ENCODE measurements around the gene MFSD6.
"Not testable (repeated sequence)": the region's sequence is repeated elsewhere in the genome, so short reads cannot be mapped to it uniquely, and the experiment has no call there.

Gene MFSD6

DNA sequence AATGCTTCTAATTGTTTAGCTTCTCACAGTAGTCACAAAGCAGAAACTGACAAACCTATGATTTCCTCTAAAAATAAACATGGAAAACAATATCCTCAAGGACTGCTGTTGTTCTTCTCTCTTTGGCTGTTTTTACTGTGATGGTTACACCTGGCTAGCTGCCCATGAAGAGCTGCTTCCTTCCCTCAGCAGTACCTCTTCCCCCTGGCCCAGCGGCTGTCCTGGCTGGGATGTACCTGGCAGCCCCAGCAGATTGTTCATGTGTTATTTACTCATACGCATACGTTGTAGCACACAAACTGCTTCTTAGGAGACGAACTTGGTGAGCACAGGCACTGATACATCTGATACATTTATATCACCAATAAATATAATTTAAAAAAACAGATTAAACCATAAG lies 99.0 kb downstream of the MFSD6 start:
- WGBS, 2 experiments, result 88 to 100% methylated on average over 3 to 4 of the region's 4 CpGs
- H3K27ac ChIP-seq (ENCODE audit: insufficient read depth, low read depth, low read length, poor library complexity, severe bottlenecking), result no peak overlapping the region
- no peaks in the 10 kb centered on the region for H3K36me3 ChIP-seq (ENCODE audit: control insufficient read depth, insufficient read depth, low read length)
- no peak overlapping the region for H3K4me3 ChIP-seq (ENCODE audit: insufficient read depth, low read depth, low read length)
- H3K9me3 ChIP-seq (ENCODE audit: control insufficient read depth, low read length), result no peaks in the 10 kb centered on the region
- H3K4me1 ChIP-seq (ENCODE audit: control insufficient read depth, insufficient read depth, low read length), result no peaks in the 10 kb centered on the region
- H3K27me3 ChIP-seq (ENCODE audit: control insufficient read depth, insufficient read depth, low read length, poor library complexity, severe bottlenecking), result no peaks in the 10 kb centered on the region

DNA sequence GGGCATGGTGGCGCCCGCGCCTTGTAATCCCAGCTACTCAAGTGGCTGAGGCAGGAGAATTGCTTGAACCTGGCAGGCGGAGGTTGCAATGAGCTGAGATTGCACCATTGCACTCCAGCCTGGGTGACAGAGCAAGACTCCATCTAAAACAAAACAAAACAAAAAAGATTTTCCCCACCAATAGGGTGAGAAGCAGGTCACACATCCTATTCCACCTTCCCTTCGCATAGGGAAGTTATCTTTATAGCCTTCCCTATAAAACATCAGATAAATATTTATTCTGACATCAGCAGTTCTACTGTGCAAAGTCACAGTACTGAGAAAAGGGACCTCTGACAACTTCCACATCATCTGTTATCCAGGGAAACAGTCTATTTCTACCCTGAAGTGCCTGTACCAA lies 101.7 kb downstream of the MFSD6 start:
- WGBS, 2 experiments, result 91 to 92% methylated on average over 5 of the region's 5 CpGs
- H3K4me3 ChIP-seq (ENCODE audit: insufficient read depth, low read depth, low read length), result not testable (repeated sequence)

DNA sequence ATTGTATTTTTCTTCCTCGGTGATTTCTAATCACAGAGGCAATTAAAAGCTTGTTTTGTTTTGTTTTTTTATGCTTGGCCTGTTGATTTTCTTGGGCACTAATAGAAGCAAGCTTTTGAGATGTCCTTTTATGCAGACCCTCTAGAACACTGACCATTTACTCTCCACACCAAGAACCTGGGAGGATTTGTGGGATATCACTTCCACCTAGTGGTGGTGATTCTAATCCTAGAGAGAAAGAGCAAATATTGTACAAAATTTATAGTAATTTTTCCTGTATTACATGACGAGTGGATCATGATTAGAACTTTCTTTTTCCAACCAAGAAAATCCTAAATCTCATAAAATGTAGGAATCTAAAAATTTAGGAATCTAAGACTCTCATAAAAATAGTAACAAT lies 102.9 kb downstream of the MFSD6 start:
- WGBS, 2 experiments, result 100% methylated on average over 1 of the region's 2 CpGs

More for the DNA sequence above, 101.7 kb downstream of the MFSD6 start:
- not testable (repeated sequence) for H3K36me3 ChIP-seq (ENCODE audit: control insufficient read depth, insufficient read depth, low read length); H3K27ac ChIP-seq (ENCODE audit: insufficient read depth, low read depth, low read length, poor library complexity, severe bottlenecking); H3K9me3 ChIP-seq (ENCODE audit: control insufficient read depth, low read length); H3K4me1 ChIP-seq (ENCODE audit: control insufficient read depth, insufficient read depth, low read length); H3K27me3 ChIP-seq (ENCODE audit: control insufficient read depth, insufficient read depth, low read length, poor library complexity, severe bottlenecking)

GRCh38 chr2:190512539-190513095 lies 104.5 kb downstream of the MFSD6 start:
- Histone ChIP-seq H3K27me3 (ENCODE audit: control insufficient read depth, insufficient read depth, low read length, poor library complexity, severe bottlenecking) (no peaks in the 10 kb centered on the region), H3K4me1 (ENCODE audit: control insufficient read depth, insufficient read depth, low read length) (no peaks in the 10 kb centered on the region), H3K27ac (ENCODE audit: insufficient read depth, low read depth, low read length, poor library complexity, severe bottlenecking) (no peak overlapping the region), H3K4me3 (ENCODE audit: insufficient read depth, low read depth, low read length) (no peak overlapping the region), H3K9me3 (ENCODE audit: control insufficient read depth, low read length) (no peaks in the 10 kb centered on the region), H3K36me3 (ENCODE audit: control insufficient read depth, insufficient read depth, low read length) (no peaks in the 10 kb centered on the region)
- WGBS, 2 experiments, result 93 to 94% methylated on average over 5 of the region's 5 CpGs

More for the DNA sequence above, 102.9 kb downstream of the MFSD6 start:
- Histone ChIP-seq H3K36me3 (ENCODE audit: control insufficient read depth, insufficient read depth, low read length) (no peaks in the 10 kb centered on the region), H3K4me1 (ENCODE audit: control insufficient read depth, insufficient read depth, low read length) (no peaks in the 10 kb centered on the region), H3K27ac (ENCODE audit: insufficient read depth, low read depth, low read length, poor library complexity, severe bottlenecking) (no peak overlapping the region), H3K4me3 (ENCODE audit: insufficient read depth, low read depth, low read length) (no peak overlapping the region), H3K27me3 (ENCODE audit: control insufficient read depth, insufficient read depth, low read length, poor library complexity, severe bottlenecking) (no peaks in the 10 kb centered on the region), H3K9me3 (ENCODE audit: control insufficient read depth, low read length) (no peaks in the 10 kb centered on the region)

GRCh38 chr2:190513877-190514276 lies 105.7 kb downstream of the MFSD6 start:
- no peak overlapping the region for H3K4me3 ChIP-seq (ENCODE audit: insufficient read depth, low read depth, low read length)
- no peaks in the 10 kb centered on the region for H3K9me3 ChIP-seq (ENCODE audit: control insufficient read depth, low read length)
- H3K4me1 ChIP-seq (ENCODE audit: control insufficient read depth, insufficient read depth, low read length), result no peaks in the 10 kb centered on the region
- H3K27me3 ChIP-seq (ENCODE audit: control insufficient read depth, insufficient read depth, low read length, poor library complexity, severe bottlenecking), result no peaks in the 10 kb centered on the region
- no peaks in the 10 kb centered on the region for H3K36me3 ChIP-seq (ENCODE audit: control insufficient read depth, insufficient read depth, low read length)
- no peak overlapping the region for H3K27ac ChIP-seq (ENCODE audit: insufficient read depth, low read depth, low read length, poor library complexity, severe bottlenecking)
- WGBS, 2 experiments, result 100% methylated on average over 1 of the region's 2 CpGs

GRCh38 chr2:190514676-190515075 lies 106.5 kb downstream of the MFSD6 start:
- 100% methylated on average over 1 of the region's 1 CpG for WGBS, 2 experiments
- Histone ChIP-seq H3K9me3 (ENCODE audit: control insufficient read depth, low read length) (no peaks in the 10 kb centered on the region), H3K36me3 (ENCODE audit: control insufficient read depth, insufficient read depth, low read length) (no peaks in the 10 kb centered on the region), H3K27ac (ENCODE audit: insufficient read depth, low read depth, low read length, poor library complexity, severe bottlenecking) (no peak overlapping the region), H3K4me3 (ENCODE audit: insufficient read depth, low read depth, low read length) (no peak overlapping the region), H3K27me3 (ENCODE audit: control insufficient read depth, insufficient read depth, low read length, poor library complexity, severe bottlenecking) (no peaks in the 10 kb centered on the region), H3K4me1 (ENCODE audit: control insufficient read depth, insufficient read depth, low read length) (no peaks in the 10 kb centered on the region)

DNA sequence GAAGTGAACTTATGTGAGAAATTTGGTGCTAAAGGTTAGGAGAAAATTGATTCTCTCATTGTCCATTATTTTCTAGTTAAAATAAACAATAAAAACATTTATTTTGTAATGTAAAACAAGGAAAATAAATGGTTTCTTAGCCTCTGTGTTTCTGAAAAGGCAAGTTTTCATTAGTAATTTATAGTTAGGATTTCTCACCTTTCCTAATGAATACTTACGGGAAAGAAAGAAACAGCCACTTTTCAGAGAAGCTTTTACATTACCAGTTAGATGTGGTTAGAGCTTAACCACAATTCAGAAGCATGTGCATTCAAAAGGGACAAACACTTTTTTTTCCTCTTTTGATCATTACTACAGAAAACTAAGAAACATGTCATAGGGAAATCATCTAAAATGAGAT lies 107.5 kb downstream of the MFSD6 start:
- Histone ChIP-seq H3K9me3 (ENCODE audit: control insufficient read depth, low read length) (no peaks in the 10 kb centered on the region), H3K4me1 (ENCODE audit: control insufficient read depth, insufficient read depth, low read length) (no peaks in the 10 kb centered on the region), H3K4me3 (ENCODE audit: insufficient read depth, low read depth, low read length) (no peak overlapping the region), H3K27ac (ENCODE audit: insufficient read depth, low read depth, low read length, poor library complexity, severe bottlenecking) (no peak overlapping the region), H3K36me3 (ENCODE audit: control insufficient read depth, insufficient read depth, low read length) (no peaks in the 10 kb centered on the region), H3K27me3 (ENCODE audit: control insufficient read depth, insufficient read depth, low read length, poor library complexity, severe bottlenecking) (no peaks in the 10 kb centered on the region)
- 86% methylated on average over 1 of the region's 1 CpG for WGBS, 2 experiments

DNA sequence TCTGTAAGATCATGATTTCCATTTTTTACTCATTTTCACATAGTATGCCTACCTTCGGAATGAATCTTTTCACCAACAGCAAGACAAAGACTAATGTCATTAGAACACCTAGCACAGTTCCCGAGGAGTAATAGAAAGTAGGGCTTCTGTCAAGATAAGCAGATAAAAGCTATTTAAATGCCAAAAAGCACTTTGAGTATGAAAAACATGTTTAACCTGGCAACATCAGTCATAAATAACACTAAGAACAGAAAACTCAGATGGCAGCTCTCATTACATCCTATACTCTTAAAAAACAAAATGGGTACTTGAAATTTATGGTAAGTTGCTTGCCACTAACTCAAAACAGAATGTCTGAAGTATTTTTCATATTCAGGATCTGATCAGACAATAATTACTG lies 109.3 kb downstream of the MFSD6 start:
- Histone ChIP-seq H3K27ac (ENCODE audit: insufficient read depth, low read depth, low read length, poor library complexity, severe bottlenecking) (no peak overlapping the region), H3K36me3 (ENCODE audit: control insufficient read depth, insufficient read depth, low read length) (no peaks in the 10 kb centered on the region), H3K27me3 (ENCODE audit: control insufficient read depth, insufficient read depth, low read length, poor library complexity, severe bottlenecking) (no peaks in the 10 kb centered on the region), H3K9me3 (ENCODE audit: control insufficient read depth, low read length) (no peaks in the 10 kb centered on the region), H3K4me3 (ENCODE audit: insufficient read depth, low read depth, low read length) (no peak overlapping the region), H3K4me1 (ENCODE audit: control insufficient read depth, insufficient read depth, low read length) (no peaks in the 10 kb centered on the region)
- WGBS, 2 experiments, result 97% methylated on average over 2 of the region's 2 CpGs; no CpG with 5 or more reads in 1 of the 2 experiments

DNA sequence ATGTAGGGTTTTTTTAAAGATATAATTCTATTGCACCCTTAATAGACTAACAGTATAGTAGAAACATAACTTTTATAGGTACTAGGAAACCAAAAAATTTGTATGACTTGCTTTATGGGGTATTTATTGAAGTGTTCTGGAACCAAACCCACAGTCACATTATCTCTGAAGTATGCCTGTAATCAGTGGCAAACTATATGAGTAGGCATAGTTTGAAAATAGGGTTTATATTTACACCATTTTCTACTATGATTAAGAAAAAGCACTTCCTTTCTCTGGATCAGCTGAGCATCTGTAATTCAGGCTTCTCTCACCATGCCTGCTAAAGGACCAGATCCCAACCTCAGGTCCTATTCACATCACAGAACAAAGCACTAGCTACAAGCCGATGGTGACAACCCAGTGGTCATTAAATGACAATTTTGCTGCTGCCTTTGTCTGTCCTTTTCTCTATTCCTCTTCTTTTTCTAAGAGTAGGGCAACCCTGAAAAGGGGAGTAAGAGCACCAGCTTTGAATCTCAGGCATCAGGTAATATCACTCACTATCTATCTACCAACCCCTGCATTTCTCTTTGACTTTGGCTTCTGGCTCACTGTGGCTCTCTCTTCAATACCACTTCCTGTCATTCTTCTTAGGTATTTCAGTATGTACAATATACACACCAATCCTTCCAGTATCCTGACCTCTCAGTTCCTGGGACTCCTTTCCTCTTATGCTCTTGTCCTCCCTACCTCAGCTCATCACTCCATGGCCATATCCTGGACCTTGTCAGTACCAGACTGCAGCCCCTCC lies 112.0 kb downstream of the MFSD6 start:
- no peaks in the 10 kb centered on the region for H3K4me1 ChIP-seq (ENCODE audit: control insufficient read depth, insufficient read depth, low read length)
- no peaks in the 10 kb centered on the region for H3K27me3 ChIP-seq (ENCODE audit: control insufficient read depth, insufficient read depth, low read length, poor library complexity, severe bottlenecking)
- H3K36me3 ChIP-seq (ENCODE audit: control insufficient read depth, insufficient read depth, low read length), result no peaks in the 10 kb centered on the region
- H3K4me3 ChIP-seq (ENCODE audit: insufficient read depth, low read depth, low read length), result no peak overlapping the region
- 71 to 85% methylated on average over 1 of the region's 1 CpG for WGBS, 2 experiments
- H3K9me3 ChIP-seq (ENCODE audit: control insufficient read depth, low read length), result no peaks in the 10 kb centered on the region
- no peak overlapping the region for H3K27ac ChIP-seq (ENCODE audit: insufficient read depth, low read depth, low read length, poor library complexity, severe bottlenecking)

GRCh38 chr2:190524928-190525327 lies 116.8 kb downstream of the MFSD6 start:
- Histone ChIP-seq H3K27ac (ENCODE audit: insufficient read depth, low read depth, low read length, poor library complexity, severe bottlenecking) (no peak overlapping the region), H3K4me3 (ENCODE audit: insufficient read depth, low read depth, low read length) (no peak overlapping the region), H3K36me3 (ENCODE audit: control insufficient read depth, insufficient read depth, low read length) (no peaks in the 10 kb centered on the region), H3K9me3 (ENCODE audit: control insufficient read depth, low read length) (no peaks in the 10 kb centered on the region), H3K27me3 (ENCODE audit: control insufficient read depth, insufficient read depth, low read length, poor library complexity, severe bottlenecking) (no peaks in the 10 kb centered on the region), H3K4me1 (ENCODE audit: control insufficient read depth, insufficient read depth, low read length) (no peaks in the 10 kb centered on the region)
